Upper lobe of right lung (tissue), 1 donor: ENCODE data around the gene LBX2. TPM values are rescaled to one million over a fixed set of nuclear protein-coding genes. Genes with fewer than 3 reads are reported as not detected.
A peak's percentile ranks its signal among the peaks of the same experiment; 100 is the strongest.

Experiments used
- ATAC-seq: fragments of 200-7000 bp; cut with Tn5 transposase; one replicate; pipeline ENCODE4 v1.9.1; 2020; ENCODE audit warnings: mild to moderate bottlenecking, moderate library complexity
- DNase-seq: peaks from one replicate; pipeline ENCODE4 v3.0.0-alpha.2; 2020
- H3K27ac ChIP-seq: fragments of 200-600 bp; one replicate; pipeline ENCODE4 v1.8.0; 2022
- H3K27me3 ChIP-seq: fragments of 200-600 bp; one replicate; pipeline ENCODE4 v1.8.0; 2022; ENCODE audit warnings: mild to moderate bottlenecking
- H3K36me3 ChIP-seq: fragments of 200-600 bp; one replicate; pipeline ENCODE4 v1.8.0; 2022
- H3K4me1 ChIP-seq: fragments of 200-600 bp; one replicate; pipeline ENCODE4 v1.8.0; 2022
- H3K4me3 ChIP-seq: fragments of 200-600 bp; one replicate; pipeline ENCODE4 v1.8.0; 2022; ENCODE audit warnings: mild to moderate bottlenecking
- H3K9me3 ChIP-seq: fragments of 200-600 bp; one replicate; pipeline ENCODE4 v1.8.0; 2022
- intact Hi-C: fragments of 100-400 bp; cut with DNase I; formaldehyde crosslinking; loops from one replicate; pipeline ENCODE4 v1.11.0; 2022
- total RNA-seq: library from RNA; stranded (reverse); fragmentation: NEBNext Ultra II Directional; extraction: Animal tissue kit (Norgen Biotek cat#: 25700); gene quantifications from one replicate; pipeline ENCODE4 v1.2.1, GENCODE V29; 2021
- TF ChIP-seq, protein P1 (sequence below): fragments of 200-600 bp; IDR thresholded peaks from one replicate; pipeline ENCODE4 v1.8.0; 2022; ENCODE audit warnings: antibody characterized with exemption
- donor health status: DM: no; HTN: yes; CAD: no; lungs with severe emphysema.

LBX2 gene
- total RNA-seq, 1 donor from 2014 or later: 1.8 TPM

DNA sequence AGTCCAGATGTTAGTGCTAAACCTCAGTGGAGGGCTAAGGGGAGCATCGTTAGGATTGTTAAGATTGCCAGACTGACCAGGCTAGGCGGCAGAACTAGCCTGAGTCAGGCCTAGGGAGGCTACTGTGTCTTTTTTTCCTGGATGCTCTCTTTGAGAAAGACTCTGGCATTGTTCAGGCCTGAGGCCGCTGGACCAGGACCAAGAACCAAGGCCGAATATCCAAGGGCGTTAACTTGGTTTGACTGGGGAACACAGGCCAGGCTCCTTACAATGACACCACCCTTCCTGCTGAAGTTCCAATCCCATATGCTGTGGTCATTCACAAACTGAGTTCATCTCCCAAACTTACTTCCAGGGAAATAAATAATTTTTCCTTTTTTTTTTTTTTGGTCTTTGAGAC, 40.9 kb upstream of the LBX2 start:
- TF ChIP-seq, protein P1, sequence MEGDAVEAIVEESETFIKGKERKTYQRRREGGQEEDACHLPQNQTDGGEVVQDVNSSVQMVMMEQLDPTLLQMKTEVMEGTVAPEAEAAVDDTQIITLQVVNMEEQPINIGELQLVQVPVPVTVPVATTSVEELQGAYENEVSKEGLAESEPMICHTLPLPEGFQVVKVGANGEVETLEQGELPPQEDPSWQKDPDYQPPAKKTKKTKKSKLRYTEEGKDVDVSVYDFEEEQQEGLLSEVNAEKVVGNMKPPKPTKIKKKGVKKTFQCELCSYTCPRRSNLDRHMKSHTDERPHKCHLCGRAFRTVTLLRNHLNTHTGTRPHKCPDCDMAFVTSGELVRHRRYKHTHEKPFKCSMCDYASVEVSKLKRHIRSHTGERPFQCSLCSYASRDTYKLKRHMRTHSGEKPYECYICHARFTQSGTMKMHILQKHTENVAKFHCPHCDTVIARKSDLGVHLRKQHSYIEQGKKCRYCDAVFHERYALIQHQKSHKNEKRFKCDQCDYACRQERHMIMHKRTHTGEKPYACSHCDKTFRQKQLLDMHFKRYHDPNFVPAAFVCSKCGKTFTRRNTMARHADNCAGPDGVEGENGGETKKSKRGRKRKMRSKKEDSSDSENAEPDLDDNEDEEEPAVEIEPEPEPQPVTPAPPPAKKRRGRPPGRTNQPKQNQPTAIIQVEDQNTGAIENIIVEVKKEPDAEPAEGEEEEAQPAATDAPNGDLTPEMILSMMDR: no peak
- Histone ChIP-seq H3K27me3 (no peaks in the 10 kb centered on the region), H3K9me3 (no peaks in the 10 kb centered on the region), H3K27ac (no peak overlapping the region), H3K36me3 (no peaks in the 10 kb centered on the region), H3K4me1 (no peaks in the 10 kb centered on the region), H3K4me3 (no peak overlapping the region)
- ATAC-seq (peak; percentile 40), DNase-seq (peak; percentile 43)
- intact Hi-C loops: no loop called here

DNA sequence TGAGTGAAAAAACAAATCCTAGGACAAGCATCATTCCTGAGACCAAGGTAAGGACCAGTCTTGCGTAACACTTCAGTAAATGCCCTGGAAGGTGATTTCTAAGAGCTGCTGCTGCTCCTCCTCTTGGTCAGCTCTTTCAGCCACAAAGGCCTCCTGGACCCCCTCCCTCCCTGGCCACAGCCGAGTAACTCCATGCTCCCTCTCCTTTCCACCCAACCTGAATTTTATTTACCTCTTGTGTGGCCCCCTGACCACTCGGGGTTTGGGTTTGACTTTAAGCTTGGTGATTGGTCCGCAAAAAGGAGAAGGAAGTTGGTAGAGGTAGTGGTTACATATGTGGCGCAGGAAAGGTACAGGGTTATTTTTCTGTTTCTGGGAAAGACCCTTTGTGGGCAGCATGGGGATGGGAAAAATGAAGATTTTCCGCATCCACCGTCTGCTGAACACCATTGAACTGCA, 39.5 kb upstream of the LBX2 start:
- Histone ChIP-seq H3K4me3 (no peak overlapping the region), H3K27me3 (no peaks in the 10 kb centered on the region), H3K4me1 (no peaks in the 10 kb centered on the region), H3K36me3 (peaks cover 2% of the 10 kb centered on the region), H3K9me3 (no peaks in the 10 kb centered on the region), H3K27ac (no peak overlapping the region)
- peak; percentile 39 for DNase-seq
- intact Hi-C loops: no loop called here
- TF ChIP-seq, protein P1: no peak
- no peak for ATAC-seq

DNA sequence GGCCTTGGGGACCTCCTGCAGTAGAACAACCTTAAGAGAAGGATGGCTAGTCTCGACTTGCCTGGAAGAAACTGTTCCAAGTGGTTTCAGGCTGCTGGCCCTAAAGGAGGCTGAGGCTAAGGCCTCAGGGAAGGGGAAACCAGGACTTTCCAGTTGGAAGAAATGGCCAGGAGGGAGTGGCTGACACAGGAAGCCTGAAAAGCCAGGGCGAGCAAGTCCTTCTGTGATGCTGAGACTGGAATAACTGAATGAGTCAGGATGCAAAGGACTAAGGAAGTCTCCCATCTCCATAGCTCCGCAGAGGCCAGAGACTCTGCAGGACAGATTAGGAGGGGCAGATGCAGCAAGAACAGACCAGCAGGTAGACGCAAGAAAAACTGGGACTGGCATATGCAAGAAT, 37.7 kb upstream of the LBX2 start:
- DNase-seq (peak; percentile 20), ATAC-seq (no peak)
- Histone ChIP-seq H3K4me3 (no peak overlapping the region), H3K9me3 (no peaks in the 10 kb centered on the region), H3K27me3 (no peaks in the 10 kb centered on the region), H3K27ac (no peak overlapping the region), H3K36me3 (peaks cover 18% of the 10 kb centered on the region), H3K4me1 (no peaks in the 10 kb centered on the region)
- TF ChIP-seq, protein P1: no peak
- intact Hi-C loops: no loop called here

DNA sequence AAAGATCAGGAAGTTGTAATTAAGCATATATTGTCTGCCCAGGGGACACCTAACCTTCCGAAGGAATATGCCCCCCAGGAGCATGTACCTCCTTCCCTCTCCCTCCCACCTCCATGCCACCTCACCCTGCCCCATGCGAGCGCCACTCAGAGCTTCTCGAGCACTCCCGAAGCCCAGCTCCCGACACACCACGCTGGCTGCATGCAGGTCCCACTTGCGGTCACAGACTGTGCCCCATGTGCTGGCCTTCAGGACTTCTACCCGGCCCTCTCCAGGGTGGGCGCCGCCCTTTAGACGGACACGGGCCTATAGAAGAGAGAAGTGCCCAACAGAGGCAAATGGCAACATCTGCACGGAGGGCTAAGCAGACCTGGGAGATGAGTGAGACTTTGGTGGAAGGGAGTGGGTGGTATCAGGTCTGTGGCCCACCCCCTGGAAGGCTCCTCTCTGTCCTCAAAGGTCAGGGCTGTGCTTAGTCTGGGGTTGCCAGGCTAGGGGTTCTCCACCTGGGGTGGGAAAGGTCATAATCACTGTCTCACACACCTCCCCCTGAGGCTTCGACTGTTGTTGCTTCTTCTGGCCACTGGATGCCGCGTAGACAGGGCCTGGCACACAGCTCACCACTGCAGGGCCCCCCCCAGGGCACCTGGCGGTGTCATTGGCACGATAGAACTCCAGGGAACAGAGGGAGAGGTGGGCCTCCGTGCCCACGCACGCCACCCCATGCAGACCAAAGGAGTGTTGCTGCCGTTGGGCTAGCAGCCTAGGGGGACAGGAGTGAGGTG, 37.0 kb upstream of the LBX2 start:
- H3K9me3 ChIP-seq: no peaks in the 10 kb centered on the region
- intact Hi-C loops: no loop called here
- TF ChIP-seq, protein P1: no peak
- peaks cover 19% of the 10 kb centered on the region for H3K36me3 ChIP-seq
- ATAC-seq (no peak), DNase-seq (peak; percentile 48)
- H3K4me3 ChIP-seq: no peak overlapping the region
- no peak overlapping the region for H3K27ac ChIP-seq
- peaks cover 6% of the 10 kb centered on the region for H3K4me1 ChIP-seq
- no peaks in the 10 kb centered on the region for H3K27me3 ChIP-seq

DNA sequence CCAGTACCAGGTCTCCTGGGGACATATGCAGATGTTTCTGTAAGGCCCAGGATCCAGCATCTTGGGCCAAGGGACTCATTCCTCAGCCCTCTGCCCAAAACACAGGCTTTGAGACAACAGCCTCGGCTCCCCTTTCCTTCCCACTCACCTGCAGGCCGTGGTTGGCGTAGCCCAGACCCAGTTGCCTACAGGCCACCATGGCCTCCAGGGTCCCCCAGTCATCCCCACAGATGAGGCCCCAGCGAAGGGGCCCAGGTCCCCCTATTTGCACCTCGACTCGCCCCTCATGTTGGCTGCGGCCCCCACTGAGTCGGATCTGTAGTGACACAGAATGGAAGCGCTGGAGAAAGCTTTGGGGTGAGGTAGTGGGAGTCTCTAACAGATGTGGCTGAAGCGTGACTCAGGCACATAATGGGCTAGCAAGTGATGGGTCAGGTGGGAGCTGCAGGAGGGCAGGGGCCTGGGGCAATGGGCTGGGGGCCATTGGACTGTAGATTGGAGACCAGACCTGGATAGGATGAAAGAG, 36.1 kb upstream of the LBX2 start:
- Histone ChIP-seq H3K4me3 (no peak overlapping the region), H3K9me3 (no peaks in the 10 kb centered on the region), H3K27me3 (no peaks in the 10 kb centered on the region), H3K36me3 (peaks cover 19% of the 10 kb centered on the region), H3K4me1 (peaks cover 14% of the 10 kb centered on the region), H3K27ac (no peak overlapping the region)
- ATAC-seq (no peak), DNase-seq (peak; percentile 51)
- intact Hi-C loops: no loop called here
- TF ChIP-seq, protein P1: no peak
